Peyer's patch (tissue), 4 donors: ENCODE data around the gene ASXL1.

ENCODE experiments used
- POLR2A ChIP-seq, 2 donors: fragments of 450-650 bp; IDR thresholded peaks; one replicate each; pipeline ENCODE4 v1.5.1; 2017; ENCODE audit warnings: antibody characterized with exemption in 2 of 2, mild to moderate bottlenecking in 2 of 2, moderate library complexity in 2 of 2
- TF ChIP-seq, protein P1 (sequence below), 6 experiments: fragments of 450-650 bp in 4 of 6; fragments of 200-600 bp in 2 of 6; sonication (generic) in 1 of 6; IDR thresholded peaks; one replicate each; pipeline ENCODE4 v1.5.1; 2017 to 2019; ENCODE audit warnings: antibody characterized with exemption in 6 of 6, mild to moderate bottlenecking in 3 of 6, moderate library complexity in 1 of 6

DNA sequence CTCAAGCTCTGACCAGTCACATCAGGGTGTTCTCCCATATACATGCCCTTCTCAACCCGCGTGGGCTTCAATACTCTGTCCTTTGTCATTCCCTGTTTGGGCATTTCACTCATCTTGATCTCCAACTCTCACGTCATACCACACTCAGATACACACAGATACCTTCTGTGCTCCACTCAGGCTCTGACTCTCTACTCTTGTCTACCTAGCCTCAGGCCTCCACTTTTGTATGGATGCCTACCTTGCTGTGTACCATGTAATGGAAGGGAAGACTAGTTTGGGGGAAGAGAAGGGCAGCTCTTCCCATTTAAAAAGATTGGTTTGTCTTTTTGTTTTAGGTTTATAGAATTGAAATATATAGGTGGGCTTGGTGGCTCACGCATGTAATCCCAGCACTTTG, 48.6 kb downstream of the ASXL1 start:
- TF ChIP-seq, protein P1, sequence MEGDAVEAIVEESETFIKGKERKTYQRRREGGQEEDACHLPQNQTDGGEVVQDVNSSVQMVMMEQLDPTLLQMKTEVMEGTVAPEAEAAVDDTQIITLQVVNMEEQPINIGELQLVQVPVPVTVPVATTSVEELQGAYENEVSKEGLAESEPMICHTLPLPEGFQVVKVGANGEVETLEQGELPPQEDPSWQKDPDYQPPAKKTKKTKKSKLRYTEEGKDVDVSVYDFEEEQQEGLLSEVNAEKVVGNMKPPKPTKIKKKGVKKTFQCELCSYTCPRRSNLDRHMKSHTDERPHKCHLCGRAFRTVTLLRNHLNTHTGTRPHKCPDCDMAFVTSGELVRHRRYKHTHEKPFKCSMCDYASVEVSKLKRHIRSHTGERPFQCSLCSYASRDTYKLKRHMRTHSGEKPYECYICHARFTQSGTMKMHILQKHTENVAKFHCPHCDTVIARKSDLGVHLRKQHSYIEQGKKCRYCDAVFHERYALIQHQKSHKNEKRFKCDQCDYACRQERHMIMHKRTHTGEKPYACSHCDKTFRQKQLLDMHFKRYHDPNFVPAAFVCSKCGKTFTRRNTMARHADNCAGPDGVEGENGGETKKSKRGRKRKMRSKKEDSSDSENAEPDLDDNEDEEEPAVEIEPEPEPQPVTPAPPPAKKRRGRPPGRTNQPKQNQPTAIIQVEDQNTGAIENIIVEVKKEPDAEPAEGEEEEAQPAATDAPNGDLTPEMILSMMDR (IDR thresholded peaks at IDR 0.05): no peak
- no peak for TF ChIP-seq POLR2A (IDR thresholded peaks at IDR 0.05)
